ENCODE results near the gene LOXL4. TPM values are rescaled to one million over a fixed set of nuclear protein-coding genes. Genes with fewer than 3 reads are reported as not detected.

The LOXL4 gene
- total RNA-seq (not detected), polyA plus RNA-seq (under 1 TPM in 1 of 4 donors, not detected in 3; 0.10 TPM)

- Histone ChIP-seq H3K4me3 (ENCODE audit: low read depth, low read length) (no peak within 1 kb of the TSS), H3K9me3 (ENCODE audit: control insufficient read depth in 2 of 2, low read length in 2 of 2) (no peaks in the 10 kb centered on the region), H3K4me1 (ENCODE audit: control insufficient read depth, insufficient read depth, low read length, poor library complexity, severe bottlenecking) (no peaks in the 10 kb centered on the region), H3K36me3 (ENCODE audit: control insufficient read depth, insufficient read depth, low read length) (no peaks in the 10 kb centered on the region), H3K27me3 (ENCODE audit: control insufficient read depth, insufficient read depth, low read length) (peaks cover 13% of the 10 kb centered on the region), H3K27ac (ENCODE audit: insufficient read depth, low read length, poor library complexity, severe bottlenecking) (no peak within 1 kb of the TSS)
- Mint-ChIP-seq H3K4me1 (peaks cover 0 to 16% (median 0%) of the 10 kb centered on the region in 4 donors), H3K9me3 (peaks cover 0 to 1% (median 0%) of the 10 kb centered on the region in 7 donors), H3K27ac (peak within 1 kb of the TSS in 1 of 3 donors; percentile 59), H3K4me3 (peak within 1 kb of the TSS in 2 of 4 donors; percentile 66 to 67), H3K27me3 (peaks cover 65% of the 10 kb centered on the region), H3K36me3 (no peaks in the 10 kb centered on the region)
- DNase-seq (no peak), ATAC-seq (ENCODE audit: low read depth in 2 of 2) (peak in 1 of 2 donors; percentile 31)
Measured at GRCh38 chr10:98267894-98268693, at the start of gene LOXL4. Gene LOXL4, minus strand, starts transcription at chr10:98268194. Its CDS starts 5,175 bp downstream, at chr10:98263019.

- no peak overlapping the region for H3K27ac Mint-ChIP-seq
- peaks cover 0 to 1% (median 0%) of the 10 kb centered on the region in 7 donors for H3K9me3 Mint-ChIP-seq
- H3K4me1 Mint-ChIP-seq: no peaks in the 10 kb centered on the region
Measured at GRCh38 chr10:98316661-98317060, 48.7 kb upstream of the LOXL4 start.

GRCh38 chr10:98316170-98316569 is 48.2 kb upstream of the LOXL4 start:
- Histone ChIP-seq H3K9me3 (ENCODE audit: control insufficient read depth in 2 of 2, low read length in 2 of 2) (no peaks in the 10 kb centered on the region), H3K4me1 (ENCODE audit: control insufficient read depth, insufficient read depth, low read length, poor library complexity, severe bottlenecking) (no peaks in the 10 kb centered on the region), H3K4me3 (ENCODE audit: low read depth, low read length) (no peak overlapping the region), H3K27ac (ENCODE audit: insufficient read depth, low read length, poor library complexity, severe bottlenecking) (no peak overlapping the region), H3K27me3 (ENCODE audit: control insufficient read depth, insufficient read depth, low read length) (peaks cover 9% of the 10 kb centered on the region), H3K36me3 (ENCODE audit: control insufficient read depth, insufficient read depth, low read length) (no peaks in the 10 kb centered on the region)
- H3K9me3 Mint-ChIP-seq: no peaks in the 10 kb centered on the region
- H3K4me3 Mint-ChIP-seq: no peak overlapping the region
- DNase-seq: no peak
- no peaks in the 10 kb centered on the region for H3K36me3 Mint-ChIP-seq
- H3K27ac Mint-ChIP-seq: no peak overlapping the region
- no peaks in the 10 kb centered on the region for H3K4me1 Mint-ChIP-seq
- H3K27me3 Mint-ChIP-seq: peaks cover 18% of the 10 kb centered on the region
- ATAC-seq (ENCODE audit: low read depth in 2 of 2): no peak

More at GRCh38 chr10:98316661-98317060, 48.7 kb upstream of the LOXL4 start:
- no peak for ATAC-seq (ENCODE audit: low read depth in 2 of 2)
- no peak overlapping the region for H3K4me3 ChIP-seq (ENCODE audit: low read depth, low read length)
- H3K27me3 Mint-ChIP-seq: peaks cover 17% of the 10 kb centered on the region
- H3K4me1 ChIP-seq (ENCODE audit: control insufficient read depth, insufficient read depth, low read length, poor library complexity, severe bottlenecking): no peaks in the 10 kb centered on the region
- no peaks in the 10 kb centered on the region for H3K36me3 ChIP-seq (ENCODE audit: control insufficient read depth, insufficient read depth, low read length)
- H3K27ac ChIP-seq (ENCODE audit: insufficient read depth, low read length, poor library complexity, severe bottlenecking): no peak overlapping the region
- H3K9me3 ChIP-seq (ENCODE audit: control insufficient read depth in 2 of 2, low read length in 2 of 2): no peaks in the 10 kb centered on the region
- H3K27me3 ChIP-seq (ENCODE audit: control insufficient read depth, insufficient read depth, low read length): peaks cover 9% of the 10 kb centered on the region
- no peak overlapping the region for H3K4me3 Mint-ChIP-seq
- no peak for DNase-seq
- no peaks in the 10 kb centered on the region for H3K36me3 Mint-ChIP-seq

- Mint-ChIP-seq H3K27ac (no peak overlapping the region), H3K9me3 (no peaks in the 10 kb centered on the region), H3K27me3 (peaks cover 28% of the 10 kb centered on the region), H3K4me3 (no peak overlapping the region), H3K36me3 (no peaks in the 10 kb centered on the region), H3K4me1 (no peaks in the 10 kb centered on the region)
- no peak overlapping the region for H3K27ac ChIP-seq (ENCODE audit: insufficient read depth, low read length, poor library complexity, severe bottlenecking)
- no peak overlapping the region for H3K4me3 ChIP-seq (ENCODE audit: low read depth, low read length)
- H3K27me3 ChIP-seq (ENCODE audit: control insufficient read depth, insufficient read depth, low read length): peaks cover 9% of the 10 kb centered on the region
- H3K9me3 ChIP-seq (ENCODE audit: control insufficient read depth in 2 of 2, low read length in 2 of 2): no peaks in the 10 kb centered on the region
- ATAC-seq (ENCODE audit: low read depth in 2 of 2): no peak
- H3K4me1 ChIP-seq (ENCODE audit: control insufficient read depth, insufficient read depth, low read length, poor library complexity, severe bottlenecking): no peaks in the 10 kb centered on the region
- no peaks in the 10 kb centered on the region for H3K36me3 ChIP-seq (ENCODE audit: control insufficient read depth, insufficient read depth, low read length)
- DNase-seq: no peak
Measured at GRCh38 chr10:98314532-98315284, 46.7 kb upstream of the LOXL4 start.

GRCh38 chr10:98313598-98313997 is 45.6 kb upstream of the LOXL4 start:
- H3K4me1 Mint-ChIP-seq: no peaks in the 10 kb centered on the region
- DNase-seq (no peak), ATAC-seq (ENCODE audit: low read depth in 2 of 2) (no peak)
- H3K27me3 Mint-ChIP-seq: peaks cover 38% of the 10 kb centered on the region
- peaks cover 9% of the 10 kb centered on the region for H3K27me3 ChIP-seq (ENCODE audit: control insufficient read depth, insufficient read depth, low read length)
- H3K36me3 Mint-ChIP-seq: no peaks in the 10 kb centered on the region
- no peak overlapping the region for H3K27ac Mint-ChIP-seq
- no peaks in the 10 kb centered on the region for H3K9me3 ChIP-seq (ENCODE audit: control insufficient read depth in 2 of 2, low read length in 2 of 2)
- no peak overlapping the region for H3K4me3 ChIP-seq (ENCODE audit: low read depth, low read length)
- H3K27ac ChIP-seq (ENCODE audit: insufficient read depth, low read length, poor library complexity, severe bottlenecking): no peak overlapping the region
- no peak overlapping the region for H3K4me3 Mint-ChIP-seq
- no peaks in the 10 kb centered on the region for H3K4me1 ChIP-seq (ENCODE audit: control insufficient read depth, insufficient read depth, low read length, poor library complexity, severe bottlenecking)
- peaks cover 0 to 1% (median 0%) of the 10 kb centered on the region in 7 donors for H3K9me3 Mint-ChIP-seq
- H3K36me3 ChIP-seq (ENCODE audit: control insufficient read depth, insufficient read depth, low read length): no peaks in the 10 kb centered on the region

- H3K9me3 Mint-ChIP-seq: peaks cover 0 to 1% (median 0%) of the 10 kb centered on the region in 7 donors
- Histone ChIP-seq H3K27me3 (ENCODE audit: control insufficient read depth, insufficient read depth, low read length) (peaks cover 9% of the 10 kb centered on the region), H3K4me1 (ENCODE audit: control insufficient read depth, insufficient read depth, low read length, poor library complexity, severe bottlenecking) (no peaks in the 10 kb centered on the region), H3K4me3 (ENCODE audit: low read depth, low read length) (no peak overlapping the region), H3K36me3 (ENCODE audit: control insufficient read depth, insufficient read depth, low read length) (no peaks in the 10 kb centered on the region), H3K27ac (ENCODE audit: insufficient read depth, low read length, poor library complexity, severe bottlenecking) (no peak overlapping the region), H3K9me3 (ENCODE audit: control insufficient read depth in 2 of 2, low read length in 2 of 2) (no peaks in the 10 kb centered on the region)
- DNase-seq (no peak), ATAC-seq (ENCODE audit: low read depth in 2 of 2) (no peak)
- H3K4me1 Mint-ChIP-seq: no peaks in the 10 kb centered on the region
- peaks cover 45% of the 10 kb centered on the region for H3K27me3 Mint-ChIP-seq
- no peaks in the 10 kb centered on the region for H3K36me3 Mint-ChIP-seq
- H3K4me3 Mint-ChIP-seq: no peak overlapping the region
- no peak overlapping the region for H3K27ac Mint-ChIP-seq
Measured at GRCh38 chr10:98312822-98313221, 44.8 kb upstream of the LOXL4 start.

- no peaks in the 10 kb centered on the region for H3K4me1 ChIP-seq (ENCODE audit: control insufficient read depth, insufficient read depth, low read length, poor library complexity, severe bottlenecking)
- no peak for DNase-seq
Measured at GRCh38 chr10:98312349-98312748, 44.4 kb upstream of the LOXL4 start.

More at GRCh38 chr10:98312349-98312748, 44.4 kb upstream of the LOXL4 start:
- no peak overlapping the region for H3K27ac Mint-ChIP-seq
- no peaks in the 10 kb centered on the region for H3K9me3 ChIP-seq (ENCODE audit: control insufficient read depth in 2 of 2, low read length in 2 of 2)
- ATAC-seq (ENCODE audit: low read depth in 2 of 2): no peak
- H3K36me3 ChIP-seq (ENCODE audit: control insufficient read depth, insufficient read depth, low read length): no peaks in the 10 kb centered on the region
- peaks cover 0 to 1% (median 0%) of the 10 kb centered on the region in 7 donors for H3K9me3 Mint-ChIP-seq
- no peak overlapping the region for H3K27ac ChIP-seq (ENCODE audit: insufficient read depth, low read length, poor library complexity, severe bottlenecking)
- H3K4me3 Mint-ChIP-seq: no peak overlapping the region
- H3K27me3 ChIP-seq (ENCODE audit: control insufficient read depth, insufficient read depth, low read length): peaks cover 9% of the 10 kb centered on the region
- no peaks in the 10 kb centered on the region for H3K4me1 Mint-ChIP-seq
- H3K36me3 Mint-ChIP-seq: no peaks in the 10 kb centered on the region
- H3K27me3 Mint-ChIP-seq: peaks cover 48% of the 10 kb centered on the region
- H3K4me3 ChIP-seq (ENCODE audit: low read depth, low read length): no peak overlapping the region
